Thyroid gland (tissue), 4 donors: ENCODE results near the gene SMDT1. TPM values are rescaled to one million over a fixed set of nuclear protein-coding genes. Genes with fewer than 3 reads are reported as not detected.

Experiments
- DNase-seq, 2 donors: peaks; one replicate each; pipeline ENCODE4 v3.0.0-alpha.2; 2019
- H3K27ac ChIP-seq, 3 donors: fragments of 200-600 bp; sonication (generic); 1 replicate in 2 of 3; 2 replicates in 1 of 3; pipeline ENCODE4 v1.5.1; 2016 to 2019; ENCODE audit warnings: mild to moderate bottlenecking in 1 of 3, moderate library complexity in 1 of 3
- H3K27me3 ChIP-seq: fragments of 200-600 bp; sonication (generic); one replicate; pipeline ENCODE4 v1.5.1; 2019
- H3K36me3 ChIP-seq, 2 donors: fragments of 200-600 bp; sonication (generic); one replicate each; pipeline ENCODE4 v1.5.1; 2016 to 2019
- H3K4me1 ChIP-seq, 2 donors: fragments of 200-600 bp; sonication (generic); one replicate each; pipeline ENCODE4 v1.5.1; 2017 to 2019
- H3K4me3 ChIP-seq, 3 donors: fragments of 200-600 bp; sonication (generic); replicated peaks in 1 of 3; 1 replicate in 2 of 3; 2 replicates in 1 of 3; pipeline ENCODE4 v1.5.1; 2016; ENCODE audit warnings: mild to moderate bottlenecking in 1 of 3
- H3K9me3 ChIP-seq: fragments of 200-600 bp; sonication (generic); one replicate; pipeline ENCODE4 v1.5.1; 2017
- CTCF ChIP-seq, 6 experiments: fragments of 200-600 bp in 3 of 6; fragments of 450-650 bp in 3 of 6; sonication (generic) in 3 of 6; IDR thresholded peaks; one replicate each; pipeline ENCODE4 v1.5.1; 2016 to 2019; ENCODE audit warnings: antibody characterized with exemption in 6 of 6, mild to moderate bottlenecking in 2 of 6, inconsistent platforms in 1 of 6, moderate library complexity in 1 of 6
- POLR2A ChIP-seq, 2 donors: fragments of 450-650 bp; IDR thresholded peaks; one replicate each; pipeline ENCODE4 v1.6.1; 2017; ENCODE audit warnings: antibody characterized with exemption in 2 of 2, mild to moderate bottlenecking in 2 of 2, moderate library complexity in 1 of 2
- WGBS, 2 donors: methylation state at CpG; one replicate each; pipeline ENCODE4 v1.1.5; 2017; 5-methylcytosine and 5-hydroxymethylcytosine counted together
- intact Hi-C: fragments of 100-400 bp; cut with DNase I; formaldehyde crosslinking; loops from one replicate; pipeline ENCODE4 v1.15.1; 2023
- total RNA-seq, 4 donors: library from RNA; depleted of rRNA; stranded (reverse); fragments of >200 nt; gene quantifications; one replicate each; pipeline ENCODE4 v1.2.3, GENCODE V29; 2016

Gene SMDT1
- total RNA-seq, 4 donors from 2014 or later: 18.7 to 30.2 (median 22.0) TPM

GRCh38 chr22:42073621-42074041, 5.9 kb upstream of the SMDT1 start:
- DNase-seq: no peak
- H3K4me1 ChIP-seq: peaks cover 29 to 41% of the 10 kb centered on the region in 2 donors
- TF ChIP-seq POLR2A (IDR thresholded peaks at IDR 0.05) (no peak), CTCF (IDR thresholded peaks at IDR 0.05) (no peak)
- H3K36me3 ChIP-seq: peaks cover 0 to 5% of the 10 kb centered on the region in 2 donors
- intact Hi-C loops: loop anchor here (10.0 kb wide), 1 partner anchor 119 kb away; the partner anchor contains the start of gene SMIM45
- H3K27ac ChIP-seq: peak overlapping the region in 2 of 3 donors; percentile 87 to 89
- peak overlapping the region in 1 of 3 donors; percentile 61 for H3K4me3 ChIP-seq
- no peaks in the 10 kb centered on the region for H3K27me3 ChIP-seq
- WGBS, 2 donors: 68 to 75% methylated on average over 14 of the region's 14 CpGs
- no peaks in the 10 kb centered on the region for H3K9me3 ChIP-seq

GRCh38 chr22:42074132-42074811, 5.2 kb upstream of the SMDT1 start, which contains the start of gene PHETA2:
Gene PHETA2, plus strand, starts transcription at chr22:42074248. Its CDS starts 3,046 bp downstream, at chr22:42077294.
- DNase-seq: peak; percentile 45
- H3K36me3 ChIP-seq: peaks cover 0 to 5% of the 10 kb centered on the region in 2 donors
- peak within 1 kb of the TSS; percentile 22 to 61 (median 37) for H3K4me3 ChIP-seq
- TF ChIP-seq POLR2A (IDR thresholded peaks at IDR 0.05): no peak
- TF ChIP-seq CTCF (IDR thresholded peaks at IDR 0.05): peak in 4 of 6 experiments; percentile 14 to 37 (median 32)
- H3K9me3 ChIP-seq: no peaks in the 10 kb centered on the region
- H3K27me3 ChIP-seq: no peaks in the 10 kb centered on the region
- 1 to 18% methylated on average over 2 to 16 of the region's 55 CpGs for WGBS, 2 donors
- intact Hi-C loops: loop anchor here (10.0 kb wide), 1 partner anchor 119 kb away; the partner anchor contains the start of gene SMIM45
- peaks cover 35 to 47% of the 10 kb centered on the region in 2 donors for H3K4me1 ChIP-seq
- peak within 1 kb of the TSS; percentile 73 to 89 (median 87) for H3K27ac ChIP-seq

- TF ChIP-seq POLR2A (IDR thresholded peaks at IDR 0.05): no peak
- TF ChIP-seq CTCF (IDR thresholded peaks at IDR 0.05): no peak
- intact Hi-C loops: loop anchor here (10.0 kb wide), 1 partner anchor 120 kb away; the partner anchor contains the start of gene SMIM45
- Histone ChIP-seq H3K36me3 (peaks cover 0 to 5% of the 10 kb centered on the region in 2 donors), H3K9me3 (no peaks in the 10 kb centered on the region), H3K4me3 (peak overlapping the region in 1 of 3 donors; percentile 61), H3K4me1 (peaks cover 31 to 42% of the 10 kb centered on the region in 2 donors), H3K27ac (peak overlapping the region; percentile 73 to 89 (median 87)), H3K27me3 (no peaks in the 10 kb centered on the region)
- 74 to 77% methylated on average over 8 to 9 of the region's 9 CpGs for WGBS, 2 donors
- no peak for DNase-seq
These were observed 4.4 kb upstream of the SMDT1 start for GRCh38 chr22:42074846-42075676.

GRCh38 chr22:42076764-42077485, 2.6 kb upstream of the SMDT1 start:
- intact Hi-C loops: loop anchor here (10.0 kb wide), 1 partner anchor 122 kb away; the partner anchor contains the start of gene SMIM45
- no peak overlapping the region for H3K4me3 ChIP-seq
- H3K36me3 ChIP-seq: peaks cover 0 to 5% of the 10 kb centered on the region in 2 donors
- no peak for DNase-seq
- H3K27ac ChIP-seq: no peak overlapping the region
- peaks cover 25 to 43% of the 10 kb centered on the region in 2 donors for H3K4me1 ChIP-seq
- no peaks in the 10 kb centered on the region for H3K27me3 ChIP-seq
- TF ChIP-seq CTCF (IDR thresholded peaks at IDR 0.05) (no peak), POLR2A (IDR thresholded peaks at IDR 0.05) (no peak)
- no peaks in the 10 kb centered on the region for H3K9me3 ChIP-seq
- WGBS, 2 donors: 95 to 96% methylated on average over 11 to 18 of the region's 20 CpGs
